DMS53 treated with DMSO at 0.1 percent for 48 hours (cell line): ENCODE measurements around the gene SLC25A45.

ENCODE experiments used
- DNase-seq: peaks from one replicate; lab custom pipeline; 2025; ENCODE audit not compliant: unreplicated experiment; lab: John Stamatoyannopoulos, UW

Gene SLC25A45

GRCh38 chr11:65382033-65382803 lies at the start of gene SLC25A45:
SLC25A45 (minus strand) TSS chr11:65382646; CDS start chr11:65381951, 695 bp downstream.
- DNase-seq, result peak; percentile 97

- DNase-seq, result no peak
Measured at GRCh38 chr11:65431451-65432099, 49.1 kb upstream of the SLC25A45 start.

GRCh38 chr11:65430406-65431217 lies 48.2 kb upstream of the SLC25A45 start:
- DNase-seq, result no peak

- DNase-seq, result no peak
Measured at GRCh38 chr11:65429724-65430405, 47.4 kb upstream of the SLC25A45 start.

- DNase-seq, result no peak
Measured at GRCh38 chr11:65429068-65429681, 46.7 kb upstream of the SLC25A45 start.

GRCh38 chr11:65428578-65429067 lies 46.2 kb upstream of the SLC25A45 start:
- DNase-seq, result no peak

GRCh38 chr11:65427691-65428577 lies 45.5 kb upstream of the SLC25A45 start:
- peak; percentile 66 for DNase-seq

GRCh38 chr11:65426839-65427690 lies 44.6 kb upstream of the SLC25A45 start:
- DNase-seq, result peak; percentile 55

GRCh38 chr11:65425971-65426838 lies 43.8 kb upstream of the SLC25A45 start:
- DNase-seq, result peak; percentile 59

- DNase-seq, result no peak
Measured at GRCh38 chr11:65425105-65425970, 42.9 kb upstream of the SLC25A45 start.

GRCh38 chr11:65424205-65425104 lies 42.0 kb upstream of the SLC25A45 start:
- DNase-seq, result no peak

- DNase-seq, result no peak
Measured at GRCh38 chr11:65423516-65424204, 41.2 kb upstream of the SLC25A45 start.

- peak; percentile 58 for DNase-seq
Measured at GRCh38 chr11:65422633-65423515, 40.4 kb upstream of the SLC25A45 start, which contains the start of gene NEAT1. NEAT1 (plus strand) TSS chr11:65422798.
